ENCODE results near the gene CCDC89.
"Not testable (repeated sequence)": the region's sequence is repeated elsewhere in the genome, so short reads cannot be mapped to it uniquely, and the experiment has no call there.

Gene CCDC89

GRCh38 chr11:85694385-85694980, 8.5 kb upstream of the CCDC89 start:
- Histone ChIP-seq H3K36me3 (ENCODE audit: control insufficient read depth in 5 of 5, insufficient read depth in 5 of 5, low read length in 5 of 5) (no peaks in the 10 kb centered on the region), H3K9me3 (ENCODE audit: control insufficient read depth in 5 of 5, low read length in 5 of 5) (no peaks in the 10 kb centered on the region), H3K9ac (ENCODE audit: low read length in 5 of 5) (no peak overlapping the region), H3K27me3 (ENCODE audit: control insufficient read depth in 5 of 5, insufficient read depth in 4 of 5, low read length in 5 of 5) (peaks cover 0 to 2% (median 0%) of the 10 kb centered on the region in 5 donors), H3K27ac (ENCODE audit: low read depth, low read length) (no peak overlapping the region), H3K4me3 (ENCODE audit: low read depth in 1 of 5, low read length in 5 of 5) (no peak overlapping the region), H3K4me1 (ENCODE audit: control insufficient read depth in 5 of 5, insufficient read depth in 5 of 5, low read length in 5 of 5) (no peaks in the 10 kb centered on the region)

DNA sequence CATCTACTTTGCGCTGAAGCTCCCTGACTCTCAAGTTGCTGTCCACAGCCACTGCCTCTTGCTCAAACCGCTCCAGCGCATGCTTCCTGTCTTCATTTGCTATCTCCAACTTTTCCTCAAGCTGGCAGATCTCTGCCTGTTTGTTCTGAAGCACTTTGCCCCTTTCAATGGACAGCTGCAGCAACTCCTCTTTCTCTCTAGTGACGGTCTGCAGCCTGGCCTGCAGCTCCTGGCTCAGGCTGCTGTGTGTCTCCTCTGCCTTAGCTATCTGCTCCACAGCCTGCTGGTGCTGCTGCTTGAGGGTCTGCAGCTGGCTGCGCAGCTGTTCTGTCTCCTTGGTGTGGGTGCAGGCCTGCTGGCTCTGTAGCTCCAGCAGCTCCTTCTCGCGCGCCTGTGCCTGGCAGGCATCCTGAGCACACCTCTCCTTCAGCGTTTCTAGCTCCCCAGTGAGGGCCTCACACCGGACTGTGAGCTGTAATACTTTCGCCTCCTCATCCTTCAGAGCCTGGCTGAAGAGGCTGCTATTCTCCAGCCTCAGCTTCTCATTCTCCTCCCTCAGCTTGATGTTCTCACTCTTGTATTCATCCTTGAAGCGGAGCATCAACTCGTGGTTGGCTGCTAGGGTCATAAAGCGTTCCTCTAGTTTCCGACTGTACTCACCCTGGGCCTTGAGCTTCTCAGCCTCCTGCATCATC, 723 bp downstream of the CCDC89 start:
- Histone ChIP-seq H3K9me3 (ENCODE audit: control insufficient read depth in 5 of 5, low read length in 5 of 5) (no peaks in the 10 kb centered on the region), H3K4me1 (ENCODE audit: control insufficient read depth in 5 of 5, insufficient read depth in 5 of 5, low read length in 5 of 5) (peaks cover 0 to 27% (median 25%) of the 10 kb centered on the region in 5 donors), H3K9ac (ENCODE audit: low read length in 5 of 5) (peak overlapping the region in 2 of 5 donors; percentile 14 to 61), H3K27me3 (ENCODE audit: control insufficient read depth in 5 of 5, insufficient read depth in 4 of 5, low read length in 5 of 5) (no peaks in the 10 kb centered on the region), H3K27ac (ENCODE audit: low read depth, low read length) (peak overlapping the region; percentile 27), H3K36me3 (ENCODE audit: control insufficient read depth in 5 of 5, insufficient read depth in 5 of 5, low read length in 5 of 5) (no peaks in the 10 kb centered on the region), H3K4me3 (ENCODE audit: low read depth in 1 of 5, low read length in 5 of 5) (peak overlapping the region; percentile 55 to 79 (median 62))

- H3K9ac ChIP-seq (ENCODE audit: low read length in 5 of 5): peak overlapping the region in 4 of 5 donors; percentile 36 to 78 (median 70)
- H3K27me3 ChIP-seq (ENCODE audit: control insufficient read depth in 5 of 5, insufficient read depth in 4 of 5, low read length in 5 of 5): no peaks in the 10 kb centered on the region
- H3K36me3 ChIP-seq (ENCODE audit: control insufficient read depth in 5 of 5, insufficient read depth in 5 of 5, low read length in 5 of 5): no peaks in the 10 kb centered on the region
- H3K4me3 ChIP-seq (ENCODE audit: low read depth in 1 of 5, low read length in 5 of 5): peak overlapping the region; percentile 61 to 81 (median 73)
- no peaks in the 10 kb centered on the region for H3K9me3 ChIP-seq (ENCODE audit: control insufficient read depth in 5 of 5, low read length in 5 of 5)
- peaks cover 0 to 27% (median 25%) of the 10 kb centered on the region in 5 donors for H3K4me1 ChIP-seq (ENCODE audit: control insufficient read depth in 5 of 5, insufficient read depth in 5 of 5, low read length in 5 of 5)
- no peak overlapping the region for H3K27ac ChIP-seq (ENCODE audit: low read depth, low read length)
Observed at GRCh38 chr11:85682330-85683305, 3.4 kb downstream of the CCDC89 start.

DNA sequence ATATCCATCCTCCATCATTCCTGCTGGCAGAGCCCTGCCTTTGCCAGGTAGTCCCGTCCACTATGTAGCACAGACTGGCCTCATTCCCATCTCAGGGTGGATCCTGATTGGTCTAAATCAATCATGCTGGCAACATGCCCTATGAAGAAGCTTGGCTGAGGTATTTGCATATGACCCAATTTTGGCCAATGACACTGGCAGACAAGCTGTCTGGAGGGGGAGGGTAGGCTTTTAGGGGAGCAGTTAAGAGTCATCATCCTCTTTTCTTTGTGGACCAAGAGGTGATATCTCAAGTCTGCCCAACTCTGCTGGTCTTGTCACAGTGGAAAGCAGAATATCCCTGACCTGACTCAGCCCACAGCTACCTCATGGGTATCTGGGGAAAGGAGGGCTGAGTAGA, 5.1 kb downstream of the CCDC89 start:
- Histone ChIP-seq H3K27me3 (ENCODE audit: control insufficient read depth in 5 of 5, insufficient read depth in 4 of 5, low read length in 5 of 5) (no peaks in the 10 kb centered on the region), H3K36me3 (ENCODE audit: control insufficient read depth in 5 of 5, insufficient read depth in 5 of 5, low read length in 5 of 5) (no peaks in the 10 kb centered on the region), H3K9ac (ENCODE audit: low read length in 5 of 5) (no peak overlapping the region), H3K4me3 (ENCODE audit: low read depth in 1 of 5, low read length in 5 of 5) (no peak overlapping the region), H3K4me1 (ENCODE audit: control insufficient read depth in 5 of 5, insufficient read depth in 5 of 5, low read length in 5 of 5) (peaks cover 0 to 23% (median 20%) of the 10 kb centered on the region in 5 donors), H3K27ac (ENCODE audit: low read depth, low read length) (no peak overlapping the region), H3K9me3 (ENCODE audit: control insufficient read depth in 5 of 5, low read length in 5 of 5) (no peaks in the 10 kb centered on the region)

- Histone ChIP-seq H3K4me1 (ENCODE audit: control insufficient read depth in 5 of 5, insufficient read depth in 5 of 5, low read length in 5 of 5) (peaks cover 0 to 11% (median 9%) of the 10 kb centered on the region in 5 donors), H3K4me3 (ENCODE audit: low read depth in 1 of 5, low read length in 5 of 5) (no peak overlapping the region), H3K9me3 (ENCODE audit: control insufficient read depth in 5 of 5, low read length in 5 of 5) (no peaks in the 10 kb centered on the region), H3K9ac (ENCODE audit: low read length in 5 of 5) (no peak overlapping the region), H3K27ac (ENCODE audit: low read depth, low read length) (no peak overlapping the region), H3K36me3 (ENCODE audit: control insufficient read depth in 5 of 5, insufficient read depth in 5 of 5, low read length in 5 of 5) (no peaks in the 10 kb centered on the region), H3K27me3 (ENCODE audit: control insufficient read depth in 5 of 5, insufficient read depth in 4 of 5, low read length in 5 of 5) (no peaks in the 10 kb centered on the region)
Observed at GRCh38 chr11:85679576-85679975, 6.4 kb downstream of the CCDC89 start.

GRCh38 chr11:85673393-85673792, 12.6 kb downstream of the CCDC89 start:
- no peaks in the 10 kb centered on the region for H3K27me3 ChIP-seq (ENCODE audit: control insufficient read depth in 5 of 5, insufficient read depth in 4 of 5, low read length in 5 of 5)
- H3K36me3 ChIP-seq (ENCODE audit: control insufficient read depth in 5 of 5, insufficient read depth in 5 of 5, low read length in 5 of 5): no peaks in the 10 kb centered on the region
- no peak overlapping the region for H3K27ac ChIP-seq (ENCODE audit: low read depth, low read length)
- H3K4me1 ChIP-seq (ENCODE audit: control insufficient read depth in 5 of 5, insufficient read depth in 5 of 5, low read length in 5 of 5): no peaks in the 10 kb centered on the region
- H3K9ac ChIP-seq (ENCODE audit: low read length in 5 of 5): no peak overlapping the region
- H3K9me3 ChIP-seq (ENCODE audit: control insufficient read depth in 5 of 5, low read length in 5 of 5): no peaks in the 10 kb centered on the region
- H3K4me3 ChIP-seq (ENCODE audit: low read depth in 1 of 5, low read length in 5 of 5): no peak overlapping the region

GRCh38 chr11:85672105-85672902, 13.7 kb downstream of the CCDC89 start:
- Histone ChIP-seq H3K4me3 (ENCODE audit: low read depth in 1 of 5, low read length in 5 of 5) (no peak overlapping the region), H3K27ac (ENCODE audit: low read depth, low read length) (no peak overlapping the region), H3K4me1 (ENCODE audit: control insufficient read depth in 5 of 5, insufficient read depth in 5 of 5, low read length in 5 of 5) (no peaks in the 10 kb centered on the region), H3K36me3 (ENCODE audit: control insufficient read depth in 5 of 5, insufficient read depth in 5 of 5, low read length in 5 of 5) (no peaks in the 10 kb centered on the region), H3K9me3 (ENCODE audit: control insufficient read depth in 5 of 5, low read length in 5 of 5) (no peaks in the 10 kb centered on the region), H3K9ac (ENCODE audit: low read length in 5 of 5) (no peak overlapping the region), H3K27me3 (ENCODE audit: control insufficient read depth in 5 of 5, insufficient read depth in 4 of 5, low read length in 5 of 5) (no peaks in the 10 kb centered on the region)

GRCh38 chr11:85670949-85671663, 14.9 kb downstream of the CCDC89 start:
- H3K4me1 ChIP-seq (ENCODE audit: control insufficient read depth in 5 of 5, insufficient read depth in 5 of 5, low read length in 5 of 5); H3K27ac ChIP-seq (ENCODE audit: low read depth, low read length); H3K27me3 ChIP-seq (ENCODE audit: control insufficient read depth in 5 of 5, insufficient read depth in 4 of 5, low read length in 5 of 5); H3K36me3 ChIP-seq (ENCODE audit: control insufficient read depth in 5 of 5, insufficient read depth in 5 of 5, low read length in 5 of 5); H3K9me3 ChIP-seq (ENCODE audit: control insufficient read depth in 5 of 5, low read length in 5 of 5); H3K4me3 ChIP-seq (ENCODE audit: low read depth in 1 of 5, low read length in 5 of 5); H3K9ac ChIP-seq (ENCODE audit: low read length in 5 of 5): not testable (repeated sequence)

DNA sequence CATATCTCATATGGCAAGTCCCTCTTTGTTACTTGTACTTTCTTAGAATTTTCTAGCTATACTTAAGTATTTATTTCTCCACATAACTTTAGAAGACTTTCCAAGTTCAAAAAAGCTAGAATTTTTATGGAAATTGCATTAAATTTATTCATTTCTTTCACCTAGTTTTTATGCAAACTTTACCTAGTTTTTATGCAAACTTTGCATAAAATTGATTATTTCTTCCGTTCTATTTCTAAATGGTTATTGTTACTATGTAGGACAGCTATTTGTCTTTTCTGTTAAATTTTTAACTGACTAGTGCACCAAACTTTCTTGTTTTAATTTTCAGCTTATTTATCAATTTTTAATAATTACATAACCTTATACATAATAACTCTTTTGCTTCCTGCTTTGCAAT, 17.8 kb downstream of the CCDC89 start:
- no peaks in the 10 kb centered on the region for H3K36me3 ChIP-seq (ENCODE audit: control insufficient read depth in 5 of 5, insufficient read depth in 5 of 5, low read length in 5 of 5)
- no peaks in the 10 kb centered on the region for H3K9me3 ChIP-seq (ENCODE audit: control insufficient read depth in 5 of 5, low read length in 5 of 5)
- no peak overlapping the region for H3K9ac ChIP-seq (ENCODE audit: low read length in 5 of 5)
- H3K4me1 ChIP-seq (ENCODE audit: control insufficient read depth in 5 of 5, insufficient read depth in 5 of 5, low read length in 5 of 5): peaks cover under 1 to 15% (median 7%) of the 10 kb centered on the region in 5 donors
- no peak overlapping the region for H3K27ac ChIP-seq (ENCODE audit: low read depth, low read length)
- H3K4me3 ChIP-seq (ENCODE audit: low read depth in 1 of 5, low read length in 5 of 5): no peak overlapping the region
- H3K27me3 ChIP-seq (ENCODE audit: control insufficient read depth in 5 of 5, insufficient read depth in 4 of 5, low read length in 5 of 5): no peaks in the 10 kb centered on the region
